GM12878 (cell line): ENCODE measurements around the gene SMCP. TPM values are rescaled to one million over a fixed set of nuclear protein-coding genes. Genes with fewer than 3 reads are reported as not detected.
A peak's percentile ranks its signal among the peaks of the same experiment; 100 is the strongest.

Experiments used
- E2F8 ChIP-seq: fragments of 450-650 bp; IDR thresholded peaks from 2 replicates; pipeline ENCODE4 v1.6.1; 2018; ENCODE audit warnings: mild to moderate bottlenecking, low read depth, moderate library complexity; ENCODE audit not compliant: partially characterized antibody
- IRF4 ChIP-seq: IDR thresholded peaks from 2 replicates; pipeline ENCODE4 v1.6.1; 2011; ENCODE audit warnings: low read depth, low read length
- NFYA ChIP-seq: IDR thresholded peaks from 2 replicates; pipeline ENCODE4 v1.6.1; 2011; ENCODE audit warnings: low read depth, mild to moderate bottlenecking, low read length, improper control_type of control experiment, borderline replicate concordance
- NR2C1 ChIP-seq: fragments of 450-650 bp; IDR thresholded peaks from 2 replicates; pipeline ENCODE4 v1.6.1; 2017; ENCODE audit warnings: antibody characterized with exemption, mild to moderate bottlenecking, moderate library complexity
- RAD21 ChIP-seq: IDR thresholded peaks from 2 replicates; pipeline ENCODE4 v1.6.1; 2011; ENCODE audit warnings: mild to moderate bottlenecking, low read depth, low read length, moderate library complexity; ENCODE audit not compliant: insufficient read depth
- polyA plus RNA-seq, 11 experiments: library from polyadenylated mRNA; depleted of rRNA in 4 of 11; unstranded in 6 of 11; stranded (reverse) in 5 of 11; fragments of >200 nt; fragmentation: Nextera tagmentation in 4 of 11; fragmentation: Illumina TruSeq in 1 of 11; extraction: Ambion mirVana in 4 of 11; extraction: Trizol in 1 of 11; gene quantifications; 1 replicate in 1 of 11; 2 replicates in 10 of 11; pipeline versions ENCODE4 v1.2.1 to v1.2.3, GENCODE V29; 2011 to 2016; ENCODE audit warnings: inconsistent platforms in 2 of 11, missing spikeins in 2 of 11, low read depth in 1 of 11
- total RNA-seq, 4 experiments: library from RNA; depleted of rRNA in 3 of 4; stranded (reverse); fragments of >200 nt in 3 of 4; fragmentation: Illumina TruSeq in 1 of 4; extraction: Trizol in 1 of 4; gene quantifications; 2 replicates each; pipeline versions ENCODE4 v1.2.1 to v1.2.3, GENCODE V29; 2013 to 2021
- TF ChIP-seq, protein P1 (sequence below): fragments of 450-650 bp; formaldehyde crosslinking; IDR thresholded peaks from 2 replicates; pipeline ENCODE4 v1.4.0; 2020; ENCODE audit warnings: mild to moderate bottlenecking, moderate library complexity
- TF ChIP-seq, protein P2 (sequence below): fragments of 450-650 bp; IDR thresholded peaks from 2 replicates; pipeline ENCODE4 v1.6.1; 2017; ENCODE audit warnings: borderline replicate concordance

SMCP gene
- total and polyA plus RNA-seq, 10 of the 15 experiments (the other 5 are each of a cell fraction or from before 2014, with no cell fraction given) = 0.16 to 0.69 (median 0.27) TPM; not detected in 7

DNA sequence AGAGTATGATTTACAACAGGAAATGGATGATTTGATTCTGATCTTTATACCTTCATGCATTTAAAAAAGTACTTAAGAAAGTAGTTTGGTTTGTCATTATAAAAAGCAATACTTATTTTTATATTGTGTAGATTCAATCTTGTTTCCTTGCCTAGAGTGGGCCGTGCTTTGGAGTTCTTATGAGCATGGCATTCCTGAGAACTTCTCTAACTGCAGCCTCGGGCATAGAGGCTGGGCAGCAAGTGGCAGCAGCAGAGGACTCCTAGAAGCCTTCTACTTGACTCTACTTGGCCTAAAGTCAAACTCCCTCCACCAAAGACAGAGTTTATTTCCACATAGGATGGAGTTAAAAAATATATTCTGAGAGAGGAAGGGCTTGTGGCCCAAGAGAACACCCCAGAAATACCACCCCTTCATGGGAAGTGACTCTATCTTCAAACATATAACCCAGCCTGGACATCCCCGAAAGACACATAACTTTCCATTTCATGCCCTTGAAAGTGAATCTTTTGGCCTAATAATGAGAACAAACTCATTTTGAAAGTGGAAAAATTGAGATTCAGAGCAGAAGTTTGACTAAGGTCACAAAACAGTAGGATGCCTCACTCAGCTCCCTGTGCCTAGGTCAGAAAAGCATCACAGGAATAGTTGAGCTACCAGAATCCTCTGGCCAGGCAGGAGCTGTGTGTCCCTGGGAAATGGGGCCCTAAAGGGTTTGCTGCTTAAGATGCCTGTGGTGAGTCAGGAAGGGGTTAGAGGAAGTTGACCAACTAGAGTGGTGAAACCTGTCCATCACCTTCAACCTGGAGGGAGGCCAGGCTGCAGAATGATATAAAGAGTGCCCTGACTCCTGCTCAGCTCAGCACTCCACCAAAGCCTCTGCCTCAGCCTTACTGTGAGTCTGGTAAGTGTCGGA lies 29.8 kb downstream of the SMCP start, which contains the start of gene IVL (continued):
- TF ChIP-seq, protein P1, sequence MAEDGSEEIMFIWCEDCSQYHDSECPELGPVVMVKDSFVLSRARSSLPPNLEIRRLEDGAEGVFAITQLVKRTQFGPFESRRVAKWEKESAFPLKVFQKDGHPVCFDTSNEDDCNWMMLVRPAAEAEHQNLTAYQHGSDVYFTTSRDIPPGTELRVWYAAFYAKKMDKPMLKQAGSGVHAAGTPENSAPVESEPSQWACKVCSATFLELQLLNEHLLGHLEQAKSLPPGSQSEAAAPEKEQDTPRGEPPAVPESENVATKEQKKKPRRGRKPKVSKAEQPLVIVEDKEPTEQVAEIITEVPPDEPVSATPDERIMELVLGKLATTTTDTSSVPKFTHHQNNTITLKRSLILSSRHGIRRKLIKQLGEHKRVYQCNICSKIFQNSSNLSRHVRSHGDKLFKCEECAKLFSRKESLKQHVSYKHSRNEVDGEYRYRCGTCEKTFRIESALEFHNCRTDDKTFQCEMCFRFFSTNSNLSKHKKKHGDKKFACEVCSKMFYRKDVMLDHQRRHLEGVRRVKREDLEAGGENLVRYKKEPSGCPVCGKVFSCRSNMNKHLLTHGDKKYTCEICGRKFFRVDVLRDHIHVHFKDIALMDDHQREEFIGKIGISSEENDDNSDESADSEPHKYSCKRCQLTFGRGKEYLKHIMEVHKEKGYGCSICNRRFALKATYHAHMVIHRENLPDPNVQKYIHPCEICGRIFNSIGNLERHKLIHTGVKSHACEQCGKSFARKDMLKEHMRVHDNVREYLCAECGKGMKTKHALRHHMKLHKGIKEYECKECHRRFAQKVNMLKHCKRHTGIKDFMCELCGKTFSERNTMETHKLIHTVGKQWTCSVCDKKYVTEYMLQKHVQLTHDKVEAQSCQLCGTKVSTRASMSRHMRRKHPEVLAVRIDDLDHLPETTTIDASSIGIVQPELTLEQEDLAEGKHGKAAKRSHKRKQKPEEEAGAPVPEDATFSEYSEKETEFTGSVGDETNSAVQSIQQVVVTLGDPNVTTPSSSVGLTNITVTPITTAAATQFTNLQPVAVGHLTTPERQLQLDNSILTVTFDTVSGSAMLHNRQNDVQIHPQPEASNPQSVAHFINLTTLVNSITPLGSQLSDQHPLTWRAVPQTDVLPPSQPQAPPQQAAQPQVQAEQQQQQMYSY (CRISPR knock-in tag) = no peak
- TF ChIP-seq E2F8 (no peak), RAD21 (no peak), NR2C1 (no peak), IRF4 (peak; percentile 85; the same call in 1 of the 2 replicates), NFYA (no peak)
- TF ChIP-seq, protein P2, sequence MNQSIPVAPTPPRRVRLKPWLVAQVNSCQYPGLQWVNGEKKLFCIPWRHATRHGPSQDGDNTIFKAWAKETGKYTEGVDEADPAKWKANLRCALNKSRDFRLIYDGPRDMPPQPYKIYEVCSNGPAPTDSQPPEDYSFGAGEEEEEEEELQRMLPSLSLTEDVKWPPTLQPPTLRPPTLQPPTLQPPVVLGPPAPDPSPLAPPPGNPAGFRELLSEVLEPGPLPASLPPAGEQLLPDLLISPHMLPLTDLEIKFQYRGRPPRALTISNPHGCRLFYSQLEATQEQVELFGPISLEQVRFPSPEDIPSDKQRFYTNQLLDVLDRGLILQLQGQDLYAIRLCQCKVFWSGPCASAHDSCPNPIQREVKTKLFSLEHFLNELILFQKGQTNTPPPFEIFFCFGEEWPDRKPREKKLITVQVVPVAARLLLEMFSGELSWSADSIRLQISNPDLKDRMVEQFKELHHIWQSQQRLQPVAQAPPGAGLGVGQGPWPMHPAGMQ = no peak
